HepG2 (cell line): Measurements from ENCODE around the gene RASA3.

Source experiments
- MXI1 ChIP-seq: IDR thresholded peaks from 3 replicates; pipeline ENCODE4 v1.6.1; 2012; ENCODE audit warnings: low read depth, low read length, inconsistent platforms, borderline replicate concordance
- TF ChIP-seq, protein P1 (sequence below), 2 experiments: sonication (generic) in 1 of 2; formaldehyde crosslinking in 1 of 2; IDR thresholded peaks; 2 replicates each; pipeline versions ENCODE4 v1.4.0 to v1.6.1; 2018 to 2020; ENCODE audit warnings: missing genetic modification reagents in 2 of 2, borderline replicate concordance in 1 of 2, low read depth in 1 of 2, mild to moderate bottlenecking in 1 of 2, missing biosample characterization in 1 of 2

- TF ChIP-seq, protein P1, sequence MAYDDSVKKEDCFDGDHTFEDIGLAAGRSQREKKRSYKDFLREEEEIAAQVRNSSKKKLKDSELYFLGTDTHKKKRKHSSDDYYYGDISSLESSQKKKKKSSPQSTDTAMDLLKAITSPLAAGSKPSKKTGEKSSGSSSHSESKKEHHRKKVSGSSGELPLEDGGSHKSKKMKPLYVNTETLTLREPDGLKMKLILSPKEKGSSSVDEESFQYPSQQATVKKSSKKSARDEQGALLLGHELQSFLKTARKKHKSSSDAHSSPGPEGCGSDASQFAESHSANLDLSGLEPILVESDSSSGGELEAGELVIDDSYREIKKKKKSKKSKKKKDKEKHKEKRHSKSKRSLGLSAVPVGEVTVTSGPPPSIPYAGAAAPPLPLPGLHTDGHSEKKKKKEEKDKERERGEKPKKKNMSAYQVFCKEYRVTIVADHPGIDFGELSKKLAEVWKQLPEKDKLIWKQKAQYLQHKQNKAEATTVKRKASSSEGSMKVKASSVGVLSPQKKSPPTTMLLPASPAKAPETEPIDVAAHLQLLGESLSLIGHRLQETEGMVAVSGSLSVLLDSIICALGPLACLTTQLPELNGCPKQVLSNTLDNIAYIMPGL (CRISPR knock-in tag; IDR thresholded peaks at IDR 0.05; ENCODE audit: borderline replicate concordance in 1 of 2, low read depth in 1 of 2): no peak
- TF ChIP-seq MXI1: no peak
Measured at GRCh38 chr13:114088863-114089262, 43.6 kb downstream of the RASA3 start.
